ENCODE results near the gene AGBL1.

GRCh38 chr15:86384186-86384585 is 304.5 kb downstream of the AGBL1 start:
- TF ChIP-seq CTCF (IDR thresholded peaks at IDR 0.05; ENCODE audit: low read depth, low read length, missing input control) = no peak
- TF ChIP-seq, protein P1, sequence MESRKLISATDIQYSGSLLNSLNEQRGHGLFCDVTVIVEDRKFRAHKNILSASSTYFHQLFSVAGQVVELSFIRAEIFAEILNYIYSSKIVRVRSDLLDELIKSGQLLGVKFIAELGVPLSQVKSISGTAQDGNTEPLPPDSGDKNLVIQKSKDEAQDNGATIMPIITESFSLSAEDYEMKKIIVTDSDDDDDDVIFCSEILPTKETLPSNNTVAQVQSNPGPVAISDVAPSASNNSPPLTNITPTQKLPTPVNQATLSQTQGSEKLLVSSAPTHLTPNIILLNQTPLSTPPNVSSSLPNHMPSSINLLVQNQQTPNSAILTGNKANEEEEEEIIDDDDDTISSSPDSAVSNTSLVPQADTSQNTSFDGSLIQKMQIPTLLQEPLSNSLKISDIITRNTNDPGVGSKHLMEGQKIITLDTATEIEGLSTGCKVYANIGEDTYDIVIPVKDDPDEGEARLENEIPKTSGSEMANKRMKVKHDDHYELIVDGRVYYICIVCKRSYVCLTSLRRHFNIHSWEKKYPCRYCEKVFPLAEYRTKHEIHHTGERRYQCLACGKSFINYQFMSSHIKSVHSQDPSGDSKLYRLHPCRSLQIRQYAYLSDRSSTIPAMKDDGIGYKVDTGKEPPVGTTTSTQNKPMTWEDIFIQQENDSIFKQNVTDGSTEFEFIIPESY (IDR thresholded peaks at IDR 0.05) = no peak
- no peak for TF ChIP-seq RAD21 (IDR thresholded peaks at IDR 0.05)
- TF ChIP-seq REST (IDR thresholded peaks at IDR 0.05) = no peak
- TF ChIP-seq TAF1 (conservative IDR thresholded peaks at IDR 0.05) = no peak
- no peak for TF ChIP-seq JUND (IDR thresholded peaks at IDR 0.05)
- TF ChIP-seq MAX (IDR thresholded peaks at IDR 0.05) = no peak
- no peak for TF ChIP-seq GABPA (IDR thresholded peaks at IDR 0.05 in 1 of 2, conservative IDR thresholded peaks at IDR 0.05 in 1 of 2)
- no peak for TF ChIP-seq EGR1 (IDR thresholded peaks at IDR 0.05; ENCODE audit: low read depth in 2 of 2)
- TF ChIP-seq YY1 (IDR thresholded peaks at IDR 0.05) = no peak
- no peak for TF ChIP-seq SP1 (IDR thresholded peaks at IDR 0.05)
